ENCODE results near the gene BHMT.

The BHMT gene

GRCh38 chr5:79181419-79182022 lies 69.9 kb downstream of the BHMT start:
- no peak for DNase-seq
